ENCODE data around the gene VASN.

VASN gene

GRCh38 chr16:4415538-4416199 is 44.0 kb downstream of the VASN start:
- H3K27me3 Mint-ChIP-seq (ENCODE audit: low read depth, poor library complexity) = peaks cover 39% of the 10 kb centered on the region
- H3K36me3 Mint-ChIP-seq (ENCODE audit: low read depth) = no peaks in the 10 kb centered on the region
- H3K4me3 Mint-ChIP-seq = peak overlapping the region; percentile 88
- TF ChIP-seq, protein P1, sequence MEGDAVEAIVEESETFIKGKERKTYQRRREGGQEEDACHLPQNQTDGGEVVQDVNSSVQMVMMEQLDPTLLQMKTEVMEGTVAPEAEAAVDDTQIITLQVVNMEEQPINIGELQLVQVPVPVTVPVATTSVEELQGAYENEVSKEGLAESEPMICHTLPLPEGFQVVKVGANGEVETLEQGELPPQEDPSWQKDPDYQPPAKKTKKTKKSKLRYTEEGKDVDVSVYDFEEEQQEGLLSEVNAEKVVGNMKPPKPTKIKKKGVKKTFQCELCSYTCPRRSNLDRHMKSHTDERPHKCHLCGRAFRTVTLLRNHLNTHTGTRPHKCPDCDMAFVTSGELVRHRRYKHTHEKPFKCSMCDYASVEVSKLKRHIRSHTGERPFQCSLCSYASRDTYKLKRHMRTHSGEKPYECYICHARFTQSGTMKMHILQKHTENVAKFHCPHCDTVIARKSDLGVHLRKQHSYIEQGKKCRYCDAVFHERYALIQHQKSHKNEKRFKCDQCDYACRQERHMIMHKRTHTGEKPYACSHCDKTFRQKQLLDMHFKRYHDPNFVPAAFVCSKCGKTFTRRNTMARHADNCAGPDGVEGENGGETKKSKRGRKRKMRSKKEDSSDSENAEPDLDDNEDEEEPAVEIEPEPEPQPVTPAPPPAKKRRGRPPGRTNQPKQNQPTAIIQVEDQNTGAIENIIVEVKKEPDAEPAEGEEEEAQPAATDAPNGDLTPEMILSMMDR (IDR thresholded peaks at IDR 0.05) = no peak
- H3K27ac Mint-ChIP-seq = no peak overlapping the region
- DNase-seq = peak; percentile 49
- peaks cover 19% of the 10 kb centered on the region for H3K4me1 Mint-ChIP-seq
- no peaks in the 10 kb centered on the region for H3K9me3 Mint-ChIP-seq

DNA sequence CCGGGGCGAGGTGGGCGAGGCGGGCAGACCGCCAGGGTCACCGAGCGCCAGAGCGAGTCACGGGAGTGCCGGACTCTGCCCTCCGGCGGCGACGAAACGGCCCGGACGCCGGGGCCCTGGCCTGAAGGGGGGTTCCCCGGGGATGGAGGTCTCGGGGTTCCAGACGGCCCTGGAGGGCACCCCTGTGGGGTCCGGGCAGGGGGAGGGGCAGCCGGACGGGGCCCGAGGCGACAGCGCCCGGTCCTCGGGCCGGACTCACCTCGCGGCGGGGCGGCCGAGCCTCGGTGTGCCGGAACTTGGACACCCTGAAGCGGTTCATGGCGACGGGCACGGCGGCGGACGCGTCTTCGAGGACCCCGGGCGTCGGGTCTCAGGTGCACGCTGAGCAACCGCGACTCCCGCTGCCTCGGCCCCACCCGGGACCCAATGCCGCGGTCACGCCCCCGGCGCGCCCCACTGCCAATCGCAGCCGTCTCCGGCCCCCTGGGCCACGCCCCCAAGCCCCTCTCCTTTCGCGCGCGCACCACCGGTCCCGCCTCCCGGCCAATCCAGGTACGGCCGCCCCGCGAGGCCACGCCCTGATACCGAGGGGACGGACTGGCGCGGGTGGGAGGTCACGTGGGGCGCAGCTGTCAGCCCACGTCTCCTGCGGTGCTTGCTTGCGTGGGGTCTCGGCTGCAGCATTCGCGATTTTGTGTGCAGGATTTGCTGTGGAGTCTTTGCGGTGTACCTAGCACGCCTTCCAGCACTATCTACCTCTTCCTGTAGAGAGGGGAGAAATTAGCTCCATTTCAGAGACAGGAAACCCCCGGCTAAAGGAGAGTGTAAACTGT is 44.8 kb downstream of the VASN start, which contains the start of gene CORO7:
CORO7 (minus strand) TSS at position 397 of the 833 bp plus-strand sequence; CDS start at position 319, 78 bp downstream.
- Mint-ChIP-seq H3K9me3 (no peaks in the 10 kb centered on the region), H3K4me1 (peaks cover 19% of the 10 kb centered on the region), H3K27me3 (ENCODE audit: low read depth, poor library complexity) (peaks cover 36% of the 10 kb centered on the region), H3K4me3 (peak within 1 kb of the TSS; percentile 88), H3K27ac (no peak within 1 kb of the TSS), H3K36me3 (ENCODE audit: low read depth) (no peaks in the 10 kb centered on the region)
- DNase-seq = peak; percentile 94
- TF ChIP-seq, protein P1 (IDR thresholded peaks at IDR 0.05) = no peak

DNA sequence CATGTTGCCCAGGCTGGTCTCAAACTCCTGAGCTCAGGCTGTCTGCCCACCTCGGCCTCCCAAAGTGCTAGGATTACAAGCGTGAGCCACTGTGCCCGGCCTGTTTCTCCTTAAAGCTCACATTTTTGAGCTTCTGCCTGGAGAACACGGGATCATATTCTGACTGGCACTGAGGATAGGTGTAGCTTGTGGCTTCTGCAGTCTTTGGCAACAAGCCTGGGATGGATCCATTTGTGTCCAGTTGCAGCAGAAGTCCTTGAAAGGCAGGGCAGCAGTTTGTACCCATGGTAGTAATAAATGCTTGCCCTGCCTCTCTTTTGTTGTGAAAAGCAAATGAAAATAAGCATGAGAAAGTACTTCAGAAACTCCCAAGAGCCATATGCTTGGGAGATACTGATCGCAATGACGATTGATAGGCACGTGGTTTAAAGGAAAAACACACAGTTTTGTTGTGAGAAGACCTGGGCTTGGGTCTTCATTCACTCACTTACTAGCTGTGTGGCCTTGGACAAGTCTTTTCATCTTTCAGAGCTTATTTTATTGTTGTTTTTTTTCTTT is 47.8 kb downstream of the VASN start:
- Mint-ChIP-seq H3K36me3 (ENCODE audit: low read depth) (no peaks in the 10 kb centered on the region), H3K4me3 (no peak overlapping the region), H3K4me1 (peaks cover 21% of the 10 kb centered on the region), H3K9me3 (no peaks in the 10 kb centered on the region), H3K27me3 (ENCODE audit: low read depth, poor library complexity) (peaks cover 33% of the 10 kb centered on the region), H3K27ac (no peak overlapping the region)
- DNase-seq = no peak
- TF ChIP-seq, protein P1 (IDR thresholded peaks at IDR 0.05) = no peak

GRCh38 chr16:4420505-4421105 is 49.0 kb downstream of the VASN start:
- TF ChIP-seq, protein P1 (IDR thresholded peaks at IDR 0.05) = no peak
- Mint-ChIP-seq H3K9me3 (no peaks in the 10 kb centered on the region), H3K36me3 (ENCODE audit: low read depth) (no peaks in the 10 kb centered on the region), H3K27me3 (ENCODE audit: low read depth, poor library complexity) (peaks cover 26% of the 10 kb centered on the region), H3K27ac (no peak overlapping the region), H3K4me1 (peaks cover 17% of the 10 kb centered on the region), H3K4me3 (no peak overlapping the region)
- DNase-seq = no peak

- H3K36me3 Mint-ChIP-seq (ENCODE audit: low read depth) = peaks cover 15% of the 10 kb centered on the region
- peaks cover 3% of the 10 kb centered on the region for H3K27me3 Mint-ChIP-seq (ENCODE audit: low read depth, poor library complexity)
- peak within 1 kb of the TSS; percentile 99 for H3K4me3 Mint-ChIP-seq
- no peaks in the 10 kb centered on the region for H3K9me3 Mint-ChIP-seq
- H3K4me1 Mint-ChIP-seq = peaks cover 33% of the 10 kb centered on the region
- H3K27ac Mint-ChIP-seq = peak within 1 kb of the TSS; percentile 100
- TF ChIP-seq, protein P1 (IDR thresholded peaks at IDR 0.05) = no peak
- DNase-seq = peak; percentile 96
These were observed 53.9 kb downstream of the VASN start, which contains the start of gene DNAJA3 for GRCh38 chr16:4425378-4426020. DNAJA3 (plus strand) TSS chr16:4425868; CDS start chr16:4425882, 14 bp downstream.

All from nephron progenitor cell (in vitro differentiated cells).